GM12878 (cell line): ENCODE data around the gene THRB. TPM values are rescaled to one million over a fixed set of nuclear protein-coding genes. Genes with fewer than 3 reads are reported as not detected.

Source experiments
- ATAC-seq: fragments of 200-7000 bp; cut with Tn5 transposase; 3 replicates; pipeline ENCODE4 v1.9.1; 2020; ENCODE audit warnings: mild to moderate bottlenecking, moderate library complexity
- BruUV-seq: library from RNA; stranded (reverse); fragments of 400-500 nt; replicated peaks from 2 replicates; lab custom pipeline; 2021; lab: Mats Ljungman, UMichigan
- CTCF ChIA-PET: fragments of 300-600 bp; sonication (Branson Sonifier 250); formaldehyde crosslinking; extraction: SDS; loops from one replicate; lab custom pipeline; 2021; ENCODE audit warnings: inconsistent platforms; lab: Yijun Ruan, JAX
- POLR2A ChIA-PET: fragments of 350-600 bp; formaldehyde crosslinking; extraction: SDS; loops from one replicate; lab custom pipeline; 2021; ENCODE audit warnings: inconsistent platforms; lab: Charles Lee
- RAD21 ChIA-PET: fragments of 300-600 bp; sonication (Branson Sonifier 250); formaldehyde crosslinking; loops from one replicate; lab custom pipeline; 2023; ENCODE audit warnings: antibody characterized with exemption; ENCODE audit not compliant: unreplicated experiment; lab: Charles Lee
- SMC1A ChIA-PET: fragments of 300-600 bp; sonication (Branson Sonifier 250); formaldehyde crosslinking; loops from one replicate; lab custom pipeline; 2023; ENCODE audit not compliant: unreplicated experiment, uncharacterized antibody; lab: Charles Lee
- DNase-seq: peaks from one replicate; pipeline ENCODE4 v3.0.0-alpha.2; 2011; ENCODE audit warnings: low read depth, low spot score
- FAIRE-seq: peaks from 3 replicates; lab custom pipeline; 2011; peaks lifted over from hg19 to GRCh38; lab: Jason Lieb, UNC
- H2AFZ ChIP-seq: 2 replicates; pipeline ENCODE4 v1.6.0; 2011; ENCODE audit warnings: low read depth, low read length, control low read depth; ENCODE audit not compliant: control insufficient read depth
- H3K27ac ChIP-seq: 2 replicates; pipeline ENCODE4 v1.5.1; 2011; ENCODE audit warnings: control low read depth; ENCODE audit not compliant: control insufficient read depth, insufficient read depth
- H3K27me3 ChIP-seq, 2 experiments: replicated peaks in 1 of 2; 2 replicates each; pipeline versions ENCODE4 v1.6.0 to v1.6.1; 2011; ENCODE audit warnings: low read length in 1 of 2; ENCODE audit not compliant: control insufficient read depth in 2 of 2, insufficient read depth in 2 of 2
- H3K36me3 ChIP-seq, 2 experiments: 2 replicates each; pipeline ENCODE4 v1.5.1; 2011; ENCODE audit warnings: low read length in 1 of 2; ENCODE audit not compliant: control insufficient read depth in 2 of 2, insufficient read depth in 2 of 2
- H3K4me1 ChIP-seq: 2 replicates; pipeline ENCODE4 v1.6.1; 2011; ENCODE audit warnings: mild to moderate bottlenecking, low read length, moderate library complexity, mixed read lengths; ENCODE audit not compliant: control insufficient read depth, insufficient read depth
- H3K4me2 ChIP-seq: 2 replicates; pipeline ENCODE4 v1.6.0; 2011; ENCODE audit warnings: control low read depth; ENCODE audit not compliant: control insufficient read depth, insufficient read depth
- H3K4me3 ChIP-seq: fragments of 200-600 bp; sonication (generic); 2 replicates; pipeline ENCODE4 v1.5.1; 2016
- H3K79me2 ChIP-seq: 2 replicates; pipeline ENCODE4 v1.6.0; 2011; ENCODE audit warnings: low read length; ENCODE audit not compliant: control insufficient read depth, insufficient read depth
- H3K9ac ChIP-seq: 2 replicates; pipeline ENCODE4 v1.8.0; 2011; ENCODE audit warnings: low read length, control low read depth, mixed read lengths; ENCODE audit not compliant: control insufficient read depth, insufficient read depth
- H3K9me3 ChIP-seq: replicated peaks from 3 replicates; pipeline ENCODE4 v1.5.1; 2011; ENCODE audit warnings: mild to moderate bottlenecking, low read length; ENCODE audit not compliant: control insufficient read depth, insufficient read depth
- H4K20me1 ChIP-seq: 2 replicates; pipeline ENCODE4 v1.6.0; 2011; ENCODE audit not compliant: control insufficient read depth, insufficient read depth
- POLR2AphosphoS5 ChIP-seq: IDR thresholded peaks from 2 replicates; pipeline ENCODE4 v1.6.1; 2011; ENCODE audit warnings: mild to moderate bottlenecking, low read length, inconsistent platforms
- WGBS: methylation state at CpG from one replicate; pipeline ENCODE4 v1.1.6; 2016; ENCODE audit warnings: low lambda C conversion rate; ENCODE audit not compliant: insufficient replicate concordance, insufficient coverage; ENCODE audit errors: missing lambda C conversion rate; 5-methylcytosine and 5-hydroxymethylcytosine counted together
- in situ Hi-C: fragments of 300-500 bp; cut with MboI; formaldehyde crosslinking; loops from 9 replicates; pipeline ENCODE4 v1.14.3; 2018; ENCODE audit warnings: mixed read lengths
- intact Hi-C: fragments of 100-400 bp; cut with micrococcal nuclease; formaldehyde crosslinking; loops from one replicate; pipeline ENCODE4 v1.14.2; 2022; ENCODE audit not compliant: unreplicated experiment
- polyA plus RNA-seq, 11 experiments: library from polyadenylated mRNA; depleted of rRNA in 4 of 11; unstranded in 6 of 11; stranded (reverse) in 5 of 11; fragments of >200 nt; fragmentation: Nextera tagmentation in 4 of 11; fragmentation: Illumina TruSeq in 1 of 11; extraction: Ambion mirVana in 4 of 11; extraction: Trizol in 1 of 11; gene quantifications; 1 replicate in 1 of 11; 2 replicates in 10 of 11; pipeline versions ENCODE4 v1.2.1 to v1.2.3, GENCODE V29; 2011 to 2016; ENCODE audit warnings: inconsistent platforms in 2 of 11, missing spikeins in 2 of 11, low read depth in 1 of 11
- total RNA-seq, 4 experiments: library from RNA; depleted of rRNA in 3 of 4; stranded (reverse); fragments of >200 nt in 3 of 4; fragmentation: Illumina TruSeq in 1 of 4; extraction: Trizol in 1 of 4; gene quantifications; 2 replicates each; pipeline versions ENCODE4 v1.2.1 to v1.2.3, GENCODE V29; 2013 to 2021
- TF ChIP-seq, protein P1 (sequence below): IDR thresholded peaks from 2 replicates; pipeline ENCODE4 v1.6.1; 2012; ENCODE audit warnings: improper control_type of control experiment, low read depth, low read length; ENCODE audit not compliant: insufficient replicate concordance

THRB gene
- total and polyA plus RNA-seq, 10 of the 15 experiments (the other 5 are each of a cell fraction or from before 2014, with no cell fraction given) = 0.05 TPM; not detected in 9

DNA sequence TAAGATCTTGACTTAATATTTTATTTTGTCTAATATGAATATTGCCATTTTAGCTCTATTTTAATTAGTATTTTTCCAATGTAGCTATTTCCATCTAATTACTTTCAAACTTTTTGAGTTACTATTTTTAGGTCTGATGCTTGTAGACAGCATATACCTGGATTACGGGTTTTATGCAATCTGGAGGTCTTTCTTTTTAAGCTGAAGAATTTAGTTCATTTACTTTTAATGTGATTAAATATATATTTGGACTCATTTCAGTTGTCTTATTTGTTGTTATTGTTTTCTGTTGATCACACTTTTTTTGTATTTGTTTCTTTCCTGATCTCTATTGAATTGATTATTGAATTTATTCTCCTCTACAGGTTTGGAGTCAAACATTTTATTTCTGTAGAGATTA is 30.3 kb downstream of the THRB start (continued):
- no peak for TF ChIP-seq POLR2AphosphoS5

DNA sequence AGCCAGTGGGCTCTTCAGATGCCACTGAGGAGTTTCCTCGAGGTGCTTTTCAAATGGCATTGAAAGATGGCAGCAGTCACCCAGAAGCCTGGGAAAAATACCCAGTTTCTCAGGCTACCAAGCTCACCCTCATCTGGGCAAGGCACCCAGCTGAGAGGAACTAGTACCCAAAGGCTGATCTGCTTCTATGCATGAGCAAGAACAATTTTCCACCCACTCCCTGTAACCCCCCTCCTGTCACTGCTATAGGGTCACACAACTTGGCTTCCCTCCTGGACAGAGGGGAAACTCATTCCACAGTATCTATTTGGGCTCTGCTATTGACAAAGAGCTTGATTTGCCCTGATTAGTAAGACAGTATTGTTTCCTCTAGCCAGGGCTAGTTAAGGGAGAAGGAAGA is 31.9 kb downstream of the THRB start:
- TF ChIP-seq, protein P1, sequence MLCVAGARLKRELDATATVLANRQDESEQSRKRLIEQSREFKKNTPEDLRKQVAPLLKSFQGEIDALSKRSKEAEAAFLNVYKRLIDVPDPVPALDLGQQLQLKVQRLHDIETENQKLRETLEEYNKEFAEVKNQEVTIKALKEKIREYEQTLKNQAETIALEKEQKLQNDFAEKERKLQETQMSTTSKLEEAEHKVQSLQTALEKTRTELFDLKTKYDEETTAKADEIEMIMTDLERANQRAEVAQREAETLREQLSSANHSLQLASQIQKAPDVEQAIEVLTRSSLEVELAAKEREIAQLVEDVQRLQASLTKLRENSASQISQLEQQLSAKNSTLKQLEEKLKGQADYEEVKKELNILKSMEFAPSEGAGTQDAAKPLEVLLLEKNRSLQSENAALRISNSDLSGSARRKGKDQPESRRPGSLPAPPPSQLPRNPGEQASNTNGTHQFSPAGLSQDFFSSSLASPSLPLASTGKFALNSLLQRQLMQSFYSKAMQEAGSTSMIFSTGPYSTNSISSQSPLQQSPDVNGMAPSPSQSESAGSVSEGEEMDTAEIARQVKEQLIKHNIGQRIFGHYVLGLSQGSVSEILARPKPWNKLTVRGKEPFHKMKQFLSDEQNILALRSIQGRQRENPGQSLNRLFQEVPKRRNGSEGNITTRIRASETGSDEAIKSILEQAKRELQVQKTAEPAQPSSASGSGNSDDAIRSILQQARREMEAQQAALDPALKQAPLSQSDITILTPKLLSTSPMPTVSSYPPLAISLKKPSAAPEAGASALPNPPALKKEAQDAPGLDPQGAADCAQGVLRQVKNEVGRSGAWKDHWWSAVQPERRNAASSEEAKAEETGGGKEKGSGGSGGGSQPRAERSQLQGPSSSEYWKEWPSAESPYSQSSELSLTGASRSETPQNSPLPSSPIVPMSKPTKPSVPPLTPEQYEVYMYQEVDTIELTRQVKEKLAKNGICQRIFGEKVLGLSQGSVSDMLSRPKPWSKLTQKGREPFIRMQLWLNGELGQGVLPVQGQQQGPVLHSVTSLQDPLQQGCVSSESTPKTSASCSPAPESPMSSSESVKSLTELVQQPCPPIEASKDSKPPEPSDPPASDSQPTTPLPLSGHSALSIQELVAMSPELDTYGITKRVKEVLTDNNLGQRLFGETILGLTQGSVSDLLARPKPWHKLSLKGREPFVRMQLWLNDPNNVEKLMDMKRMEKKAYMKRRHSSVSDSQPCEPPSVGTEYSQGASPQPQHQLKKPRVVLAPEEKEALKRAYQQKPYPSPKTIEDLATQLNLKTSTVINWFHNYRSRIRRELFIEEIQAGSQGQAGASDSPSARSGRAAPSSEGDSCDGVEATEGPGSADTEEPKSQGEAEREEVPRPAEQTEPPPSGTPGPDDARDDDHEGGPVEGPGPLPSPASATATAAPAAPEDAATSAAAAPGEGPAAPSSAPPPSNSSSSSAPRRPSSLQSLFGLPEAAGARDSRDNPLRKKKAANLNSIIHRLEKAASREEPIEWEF = no peak
- TF ChIP-seq, all 136 proteins: peak for 0
- ATAC-seq (no peak), DNase-seq (no peak), FAIRE-seq (no peak)
- Histone ChIP-seq H3K36me3 (no peaks in the 10 kb centered on the region), H2AFZ (no peak overlapping the region), H4K20me1 (no peaks in the 10 kb centered on the region), H3K9me3 (no peaks in the 10 kb centered on the region), H3K27me3 (no peaks in the 10 kb centered on the region), H3K4me3 (no peak overlapping the region), H3K9ac (no peak overlapping the region), H3K4me2 (no peak overlapping the region), H3K27ac (no peak overlapping the region), H3K79me2 (no peaks in the 10 kb centered on the region), H3K4me1 (no peaks in the 10 kb centered on the region)
- CTCF ChIA-PET = no interaction called here
- WGBS = 0% methylated on average over 1 of the region's 1 CpG
- in situ Hi-C loops (no loop called here), intact Hi-C loops (no loop called here)
- POLR2A ChIA-PET = no interaction called here
- BruUV-seq = no TSS peak
- RAD21 ChIA-PET = no interaction called here
- SMC1A ChIA-PET = no interaction called here
